Measurements from ENCODE around the gene POU2F2.
"Not testable (repeated sequence)": the region's sequence is repeated elsewhere in the genome, so short reads cannot be mapped to it uniquely, and the experiment has no call there.

POU2F2 gene

GRCh38 chr19:42048992-42049391 is 83.3 kb downstream of the POU2F2 start:
- H3K4me1 ChIP-seq: peaks cover 7% of the 10 kb centered on the region
- no peak overlapping the region for H2AFZ ChIP-seq
- no peak overlapping the region for H3K9ac ChIP-seq
- no peak overlapping the region for H3K4me3 ChIP-seq (ENCODE audit: low read depth, low read length)
- TF ChIP-seq CTCF (IDR thresholded peaks at IDR 0.05): no peak
- H3K36me3 ChIP-seq (ENCODE audit: control insufficient read depth, insufficient read depth, low read length): no peaks in the 10 kb centered on the region
- no peak overlapping the region for H3K27ac ChIP-seq
- H3K9me3 ChIP-seq (ENCODE audit: control insufficient read depth, low read length): no peaks in the 10 kb centered on the region
- H3K27me3 ChIP-seq (ENCODE audit: control insufficient read depth, insufficient read depth, low read length): no peaks in the 10 kb centered on the region
- no peak overlapping the region for H3K4me2 ChIP-seq (ENCODE audit: low read length)
- no peaks in the 10 kb centered on the region for H3K79me2 ChIP-seq

- Histone ChIP-seq H3K36me3 (ENCODE audit: control insufficient read depth, insufficient read depth, low read length) (no peaks in the 10 kb centered on the region), H3K79me2 (no peaks in the 10 kb centered on the region), H3K27me3 (ENCODE audit: control insufficient read depth, insufficient read depth, low read length) (no peaks in the 10 kb centered on the region), H3K4me3 (ENCODE audit: low read depth, low read length) (no peak overlapping the region), H3K27ac (no peak overlapping the region), H3K4me2 (ENCODE audit: low read length) (no peak overlapping the region), H3K9ac (no peak overlapping the region), H3K4me1 (no peaks in the 10 kb centered on the region), H2AFZ (no peak overlapping the region), H3K9me3 (ENCODE audit: control insufficient read depth, low read length) (no peaks in the 10 kb centered on the region)
- no peak for TF ChIP-seq CTCF (IDR thresholded peaks at IDR 0.05)
These were observed 86.7 kb downstream of the POU2F2 start for GRCh38 chr19:42045575-42045974.

GRCh38 chr19:42042455-42043170 is 89.6 kb downstream of the POU2F2 start:
- no peaks in the 10 kb centered on the region for H3K79me2 ChIP-seq
- H3K36me3 ChIP-seq (ENCODE audit: control insufficient read depth, insufficient read depth, low read length): no peaks in the 10 kb centered on the region
- no peaks in the 10 kb centered on the region for H3K27me3 ChIP-seq (ENCODE audit: control insufficient read depth, insufficient read depth, low read length)
- H3K4me3 ChIP-seq (ENCODE audit: low read depth, low read length): no peak overlapping the region
- no peak overlapping the region for H3K27ac ChIP-seq
- TF ChIP-seq CTCF (IDR thresholded peaks at IDR 0.05): no peak
- no peak overlapping the region for H3K4me2 ChIP-seq (ENCODE audit: low read length)
- H3K4me1 ChIP-seq: peaks cover 8% of the 10 kb centered on the region
- no peak overlapping the region for H3K9ac ChIP-seq
- no peaks in the 10 kb centered on the region for H3K9me3 ChIP-seq (ENCODE audit: control insufficient read depth, low read length)
- no peak overlapping the region for H2AFZ ChIP-seq

- not testable (repeated sequence) for H3K36me3 ChIP-seq (ENCODE audit: control insufficient read depth, insufficient read depth, low read length); H2AFZ ChIP-seq; H3K27ac ChIP-seq; H3K4me3 ChIP-seq (ENCODE audit: low read depth, low read length); H3K27me3 ChIP-seq (ENCODE audit: control insufficient read depth, insufficient read depth, low read length); H3K4me1 ChIP-seq; H3K4me2 ChIP-seq (ENCODE audit: low read length); H3K9ac ChIP-seq; H3K79me2 ChIP-seq; H3K9me3 ChIP-seq (ENCODE audit: control insufficient read depth, low read length)
These were observed 91.8 kb downstream of the POU2F2 start for GRCh38 chr19:42040491-42040890.

GRCh38 chr19:42040031-42040430 is 92.2 kb downstream of the POU2F2 start:
- H3K79me2 ChIP-seq: no peaks in the 10 kb centered on the region
- H2AFZ ChIP-seq: no peak overlapping the region
- no peak for TF ChIP-seq CTCF (IDR thresholded peaks at IDR 0.05)
- H3K4me2 ChIP-seq (ENCODE audit: low read length): no peak overlapping the region
- H3K27me3 ChIP-seq (ENCODE audit: control insufficient read depth, insufficient read depth, low read length): no peaks in the 10 kb centered on the region
- H3K4me3 ChIP-seq (ENCODE audit: low read depth, low read length): no peak overlapping the region
- peaks cover 8% of the 10 kb centered on the region for H3K4me1 ChIP-seq
- H3K9ac ChIP-seq: no peak overlapping the region
- no peaks in the 10 kb centered on the region for H3K36me3 ChIP-seq (ENCODE audit: control insufficient read depth, insufficient read depth, low read length)
- no peaks in the 10 kb centered on the region for H3K9me3 ChIP-seq (ENCODE audit: control insufficient read depth, low read length)
- H3K27ac ChIP-seq: no peak overlapping the region
